HepG2 (cell line): ENCODE results near the gene RAP1GAP2. TPM values are rescaled to one million over a fixed set of nuclear protein-coding genes. Genes with fewer than 3 reads are reported as not detected.
A peak's percentile ranks its signal among the peaks of the same experiment; 100 is the strongest.

Source experiments
- ATRX ChIP-seq: sonication (generic); formaldehyde crosslinking; IDR thresholded peaks from 2 replicates; pipeline ENCODE4 v1.4.0; 2020; ENCODE audit warnings: missing genetic modification reagents, borderline replicate concordance
- ERF ChIP-seq: IDR thresholded peaks from 2 replicates; pipeline ENCODE4 v1.6.1; 2018; ENCODE audit warnings: missing biosample characterization, missing genetic modification reagents
- MAX ChIP-seq: IDR thresholded peaks from 2 replicates; pipeline ENCODE4 v1.6.1; 2012; ENCODE audit warnings: inconsistent platforms
- NR2F6 ChIP-seq, 2 experiments: IDR thresholded peaks; 2 replicates each; pipeline ENCODE4 v1.6.1; 2016; ENCODE audit warnings: antibody characterized with exemption in 1 of 2, mild to moderate bottlenecking in 1 of 2
- SATB2 ChIP-seq: sonication (generic); formaldehyde crosslinking; IDR thresholded peaks from 2 replicates; pipeline ENCODE4 v1.5.0; 2020; ENCODE audit warnings: missing genetic modification reagents
- SMAD3 ChIP-seq: sonication (generic); formaldehyde crosslinking; IDR thresholded peaks from 2 replicates; pipeline ENCODE4 v1.4.0; 2020; ENCODE audit warnings: missing genetic modification reagents
- SMARCC2 ChIP-seq: fragments of 450-650 bp; IDR thresholded peaks from 2 replicates; pipeline ENCODE4 v1.6.1; 2017; ENCODE audit warnings: antibody characterized with exemption, mild to moderate bottlenecking
- TEAD3 ChIP-seq: optimal IDR thresholded peaks from 2 replicates; pipeline ENCODE3; 2016; ENCODE audit warnings: borderline replicate concordance
- TIGD3 ChIP-seq: sonication (generic); formaldehyde crosslinking; IDR thresholded peaks from 2 replicates; pipeline ENCODE4 v1.5.1; 2020; ENCODE audit warnings: mild to moderate bottlenecking, missing genetic modification reagents, borderline replicate concordance
- ZFP36L1 ChIP-seq: sonication (generic); formaldehyde crosslinking; IDR thresholded peaks from 2 replicates; pipeline ENCODE4 v1.8.0; 2022; ENCODE audit warnings: mild to moderate bottlenecking, missing genetic modification reagents, moderate library complexity
- ZFP82 ChIP-seq: sonication (generic); formaldehyde crosslinking; IDR thresholded peaks from 2 replicates; pipeline ENCODE4 v1.5.1; 2020; ENCODE audit warnings: mild to moderate bottlenecking, missing genetic modification reagents, borderline replicate concordance
- ZNF567 ChIP-seq: sonication (generic); formaldehyde crosslinking; IDR thresholded peaks from 2 replicates; pipeline ENCODE4 v1.8.1; 2023; ENCODE audit warnings: mild to moderate bottlenecking, missing genetic modification reagents, borderline replicate concordance
- ZNF605 ChIP-seq: sonication (generic); formaldehyde crosslinking; IDR thresholded peaks from 2 replicates; pipeline ENCODE4 v1.8.0; 2022; ENCODE audit warnings: mild to moderate bottlenecking, missing genetic modification reagents
- ZNF646 ChIP-seq: sonication (generic); formaldehyde crosslinking; IDR thresholded peaks from 2 replicates; pipeline ENCODE4 v1.9.0; 2021; ENCODE audit warnings: mild to moderate bottlenecking, missing genetic modification reagents
- ZNF878 ChIP-seq: sonication (generic); formaldehyde crosslinking; IDR thresholded peaks from 2 replicates; pipeline ENCODE4 v1.8.1; 2023; ENCODE audit warnings: mild to moderate bottlenecking, missing genetic modification reagents, moderate library complexity
- polyA plus RNA-seq, 8 experiments: library from polyadenylated mRNA; depleted of rRNA in 3 of 8; stranded (reverse) in 7 of 8; unstranded in 1 of 8; fragments of >200 nt; fragmentation: Illumina TruSeq in 4 of 8; extraction: Trizol in 4 of 8; gene quantifications; 2 replicates each; pipeline versions ENCODE4 v1.2.1 to v1.2.3, GENCODE V29; 2011 to 2016; ENCODE audit warnings: low read depth in 4 of 8, missing spikeins in 1 of 8, mixed read lengths in 1 of 8; ENCODE audit not compliant: insufficient read depth in 1 of 8
- total RNA-seq, 5 experiments: library from RNA; depleted of rRNA; stranded (reverse); fragments of >200 nt; fragmentation: Illumina TruSeq; extraction: Trizol; gene quantifications; 2 replicates each; pipeline ENCODE4 v1.2.3, GENCODE V29; 2016; ENCODE audit warnings: low read depth in 1 of 5
- TF ChIP-seq, protein P1 (sequence below): sonication (generic); formaldehyde crosslinking; IDR thresholded peaks from 2 replicates; pipeline ENCODE4 v1.5.1; 2020; ENCODE audit warnings: missing genetic modification reagents, mild to moderate bottlenecking, borderline replicate concordance
- TF ChIP-seq, protein P2 (sequence below): IDR thresholded peaks from 2 replicates; pipeline ENCODE4 v1.6.1; 2018; ENCODE audit warnings: missing genetic modification reagents, mild to moderate bottlenecking, missing compliant biosample characterization
- TF ChIP-seq, protein P3 (sequence below): IDR thresholded peaks from 2 replicates; pipeline ENCODE4 v1.6.1; 2016; ENCODE audit warnings: mild to moderate bottlenecking

The RAP1GAP2 gene
- total and polyA plus RNA-seq, 2 of the 13 experiments (the other 11 are each of a cell fraction or from before 2014, with no cell fraction given) = 10.9 to 12.0 TPM

GRCh38 chr17:2954898-2955445, 158.7 kb downstream of the RAP1GAP2 start (continued):
- TF ChIP-seq ZFP36L1 (CRISPR knock-in tag) (no peak), ZFP82 (CRISPR knock-in tag) (no peak), MAX (no peak), ERF (no peak; the same call in 1 of the 2 replicates), NR2F6 (IDR thresholded peaks at IDR 0.05) (no peak), NR2F6 (CRISPR knock-in tag; IDR thresholded peaks at IDR 0.05) (peak; percentile 55; the same call in 1 of the 2 replicates), ZNF567 (no peak), SMARCC2 (no peak), TEAD3 (CRISPR knock-in tag) (peak; percentile 94), ZNF646 (peak; percentile 74; the same call in 1 of the 2 replicates), TIGD3 (CRISPR knock-in tag) (no peak), SMAD3 (CRISPR knock-in tag) (peak; percentile 18; the same call in 1 of the 2 replicates), ATRX (CRISPR knock-in tag) (no peak), ZNF605 (CRISPR knock-in tag) (no peak), SATB2 (CRISPR knock-in tag) (no peak), ZNF878 (CRISPR knock-in tag) (no peak)
- TF ChIP-seq, protein P1, sequence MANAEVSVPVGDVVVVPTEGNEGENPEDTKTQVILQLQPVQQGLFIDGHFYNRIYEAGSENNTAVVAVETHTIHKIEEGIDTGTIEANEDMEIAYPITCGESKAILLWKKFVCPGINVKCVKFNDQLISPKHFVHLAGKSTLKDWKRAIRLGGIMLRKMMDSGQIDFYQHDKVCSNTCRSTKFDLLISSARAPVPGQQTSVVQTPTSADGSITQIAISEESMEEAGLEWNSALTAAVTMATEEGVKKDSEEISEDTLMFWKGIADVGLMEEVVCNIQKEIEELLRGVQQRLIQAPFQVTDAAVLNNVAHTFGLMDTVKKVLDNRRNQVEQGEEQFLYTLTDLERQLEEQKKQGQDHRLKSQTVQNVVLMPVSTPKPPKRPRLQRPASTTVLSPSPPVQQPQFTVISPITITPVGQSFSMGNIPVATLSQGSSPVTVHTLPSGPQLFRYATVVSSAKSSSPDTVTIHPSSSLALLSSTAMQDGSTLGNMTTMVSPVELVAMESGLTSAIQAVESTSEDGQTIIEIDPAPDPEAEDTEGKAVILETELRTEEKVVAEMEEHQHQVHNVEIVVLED (CRISPR knock-in tag) = no peak
- TF ChIP-seq, protein P2, sequence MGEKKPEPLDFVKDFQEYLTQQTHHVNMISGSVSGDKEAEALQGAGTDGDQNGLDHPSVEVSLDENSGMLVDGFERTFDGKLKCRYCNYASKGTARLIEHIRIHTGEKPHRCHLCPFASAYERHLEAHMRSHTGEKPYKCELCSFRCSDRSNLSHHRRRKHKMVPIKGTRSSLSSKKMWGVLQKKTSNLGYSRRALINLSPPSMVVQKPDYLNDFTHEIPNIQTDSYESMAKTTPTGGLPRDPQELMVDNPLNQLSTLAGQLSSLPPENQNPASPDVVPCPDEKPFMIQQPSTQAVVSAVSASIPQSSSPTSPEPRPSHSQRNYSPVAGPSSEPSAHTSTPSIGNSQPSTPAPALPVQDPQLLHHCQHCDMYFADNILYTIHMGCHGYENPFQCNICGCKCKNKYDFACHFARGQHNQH = no peak; the same call in 1 of the 2 replicates
- TF ChIP-seq, protein P3, sequence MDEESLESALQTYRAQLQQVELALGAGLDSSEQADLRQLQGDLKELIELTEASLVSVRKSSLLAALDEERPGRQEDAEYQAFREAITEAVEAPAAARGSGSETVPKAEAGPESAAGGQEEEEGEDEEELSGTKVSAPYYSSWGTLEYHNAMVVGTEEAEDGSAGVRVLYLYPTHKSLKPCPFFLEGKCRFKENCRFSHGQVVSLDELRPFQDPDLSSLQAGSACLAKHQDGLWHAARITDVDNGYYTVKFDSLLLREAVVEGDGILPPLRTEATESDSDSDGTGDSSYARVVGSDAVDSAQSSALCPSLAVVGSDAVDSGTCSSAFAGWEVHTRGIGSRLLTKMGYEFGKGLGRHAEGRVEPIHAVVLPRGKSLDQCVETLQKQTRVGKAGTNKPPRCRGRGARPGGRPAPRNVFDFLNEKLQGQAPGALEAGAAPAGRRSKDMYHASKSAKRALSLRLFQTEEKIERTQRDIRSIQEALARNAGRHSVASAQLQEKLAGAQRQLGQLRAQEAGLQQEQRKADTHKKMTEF (CRISPR knock-in tag) = peak; percentile 61; the same call in 1 of the 2 replicates
